Cardiac atrium fibroblast (primary cell): Measurements from ENCODE around the gene AFAP1L2. TPM values are rescaled to one million over a fixed set of nuclear protein-coding genes. Genes with fewer than 3 reads are reported as not detected.

Experiments used
- total RNA-seq: library from RNA; depleted of rRNA; stranded (reverse); fragments of >200 nt; gene quantifications from 2 replicates; pipeline ENCODE4 v1.2.3, GENCODE V29; 2015

AFAP1L2 gene, protein sequence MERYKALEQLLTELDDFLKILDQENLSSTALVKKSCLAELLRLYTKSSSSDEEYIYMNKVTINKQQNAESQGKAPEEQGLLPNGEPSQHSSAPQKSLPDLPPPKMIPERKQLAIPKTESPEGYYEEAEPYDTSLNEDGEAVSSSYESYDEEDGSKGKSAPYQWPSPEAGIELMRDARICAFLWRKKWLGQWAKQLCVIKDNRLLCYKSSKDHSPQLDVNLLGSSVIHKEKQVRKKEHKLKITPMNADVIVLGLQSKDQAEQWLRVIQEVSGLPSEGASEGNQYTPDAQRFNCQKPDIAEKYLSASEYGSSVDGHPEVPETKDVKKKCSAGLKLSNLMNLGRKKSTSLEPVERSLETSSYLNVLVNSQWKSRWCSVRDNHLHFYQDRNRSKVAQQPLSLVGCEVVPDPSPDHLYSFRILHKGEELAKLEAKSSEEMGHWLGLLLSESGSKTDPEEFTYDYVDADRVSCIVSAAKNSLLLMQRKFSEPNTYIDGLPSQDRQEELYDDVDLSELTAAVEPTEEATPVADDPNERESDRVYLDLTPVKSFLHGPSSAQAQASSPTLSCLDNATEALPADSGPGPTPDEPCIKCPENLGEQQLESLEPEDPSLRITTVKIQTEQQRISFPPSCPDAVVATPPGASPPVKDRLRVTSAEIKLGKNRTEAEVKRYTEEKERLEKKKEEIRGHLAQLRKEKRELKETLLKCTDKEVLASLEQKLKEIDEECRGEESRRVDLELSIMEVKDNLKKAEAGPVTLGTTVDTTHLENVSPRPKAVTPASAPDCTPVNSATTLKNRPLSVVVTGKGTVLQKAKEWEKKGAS
- 2.5 and 3.2 TPM in 2 replicates for total RNA-seq

GRCh38 chr10:114404171-114405010 lies at the start of gene AFAP1L2:
Gene AFAP1L2, minus strand, starts transcription at chr10:114404502. Its CDS starts 47 bp downstream, at chr10:114404455.

Other genes with a start within 250 kb of the AFAP1L2 start
- gene CCDC186, start 230.3 kb downstream of the AFAP1L2 start, total RNA-seq: 6.1 and 10.4 TPM in 2 replicates
- 0.16 and 1.1 TPM in 2 replicates for gene TDRD1, start 225.1 kb downstream of the AFAP1L2 start, total RNA-seq
- not detected in 2 replicates for gene VWA2, start 165.2 kb downstream of the AFAP1L2 start, total RNA-seq